CD8-positive, alpha-beta memory T cell (primary cell): ENCODE results near the gene CHAC1. TPM values are rescaled to one million over a fixed set of nuclear protein-coding genes. Genes with fewer than 3 reads are reported as not detected.

ENCODE experiments used
- CTCF ChIA-PET: fragments of 350-600 bp; sonication (Branson Sonifier 250); formaldehyde crosslinking; loops from one replicate; lab custom pipeline; 2021; ENCODE audit warnings: antibody characterized with exemption; lab: Charles Lee
- POLR2A ChIA-PET: fragments of 350-600 bp; sonication (Branson Sonifier 250); formaldehyde crosslinking; loops from one replicate; lab custom pipeline; 2021; ENCODE audit warnings: antibody characterized with exemption; lab: Charles Lee
- DNase-seq, 5 donors: peaks; one replicate each; pipeline versions ENCODE4 v3.0.0 to v3.0.0-alpha.2; 2020 to 2022; ENCODE audit warnings: mixed read lengths in 1 of 5
- H3K27ac ChIP-seq: one replicate; pipeline ENCODE4 v1.7.0; 2013; ENCODE audit warnings: low read depth, mild to moderate bottlenecking, low read length, moderate library complexity
- H3K27me3 ChIP-seq: 2 replicates; pipeline ENCODE4 v1.7.0; 2013; ENCODE audit warnings: low read length, mild to moderate bottlenecking; ENCODE audit not compliant: insufficient read depth, poor library complexity, severe bottlenecking
- H3K36me3 ChIP-seq: 2 replicates; pipeline ENCODE4 v1.7.0; 2013; ENCODE audit warnings: mild to moderate bottlenecking, low read length, moderate library complexity; ENCODE audit not compliant: insufficient read depth
- H3K4me1 ChIP-seq: 2 replicates; pipeline ENCODE4 v1.7.0; 2013; ENCODE audit warnings: mild to moderate bottlenecking, low read length, moderate library complexity; ENCODE audit not compliant: insufficient read depth
- H3K4me3 ChIP-seq: 2 replicates; pipeline ENCODE4 v1.7.0; 2013; ENCODE audit warnings: mild to moderate bottlenecking, low read length
- H3K9me3 ChIP-seq: 2 replicates; pipeline ENCODE4 v1.7.0; 2013; ENCODE audit warnings: mild to moderate bottlenecking, low read length
- H3K27ac Mint-ChIP-seq, 8 donors: one replicate each; pipeline ENCODE4 v1.8.0; 2020 to 2021; ENCODE audit warnings: mixed read lengths in 8 of 8, mild to moderate bottlenecking in 6 of 8, inconsistent platforms in 3 of 8, moderate library complexity in 3 of 8
- H3K27me3 Mint-ChIP-seq, 2 donors: one replicate each; pipeline ENCODE4 v1.8.0; 2020 to 2021; ENCODE audit warnings: mixed read lengths in 2 of 2, mild to moderate bottlenecking in 1 of 2, moderate library complexity in 1 of 2
- H3K36me3 Mint-ChIP-seq, 3 donors: one replicate each; pipeline ENCODE4 v1.8.0; 2020 to 2021; ENCODE audit warnings: mixed read lengths in 3 of 3, inconsistent platforms in 1 of 3, mild to moderate bottlenecking in 1 of 3
- H3K4me1 Mint-ChIP-seq, 3 donors: one replicate each; pipeline ENCODE4 v1.8.0; 2020 to 2021; ENCODE audit warnings: mixed read lengths in 3 of 3, inconsistent platforms in 1 of 3, mild to moderate bottlenecking in 1 of 3
- H3K4me3 Mint-ChIP-seq, 7 donors: one replicate each; pipeline ENCODE4 v1.8.0; 2020 to 2021; ENCODE audit warnings: mixed read lengths in 7 of 7, mild to moderate bottlenecking in 6 of 7, moderate library complexity in 4 of 7, inconsistent platforms in 2 of 7
- H3K9me3 Mint-ChIP-seq, 5 donors: one replicate each; pipeline ENCODE4 v1.8.0; 2020 to 2022; ENCODE audit warnings: mixed read lengths in 5 of 5, mild to moderate bottlenecking in 3 of 5, moderate library complexity in 2 of 5, inconsistent platforms in 1 of 5
- polyA plus RNA-seq: library from polyadenylated mRNA; unstranded; fragments of 300-500 nt; fragmentation: Illumina TruSeq; gene quantifications from one replicate; pipeline ENCODE4 v1.2.3, GENCODE V29; 2021
- total RNA-seq, 2 experiments: library from RNA; stranded (reverse); gene quantifications; one replicate each; pipeline ENCODE4 v1.2.3, GENCODE V29; 2021

Gene CHAC1
- total and polyA plus RNA-seq, 3 experiments from 2014 or later: 15.1 to 16.7 TPM; not detected in 1

GRCh38 chr15:40929660-40930429, 23.4 kb upstream of the CHAC1 start:
- Mint-ChIP-seq H3K36me3 (no peaks in the 10 kb centered on the region), H3K9me3 (no peaks in the 10 kb centered on the region), H3K27me3 (peaks cover 53 to 65% of the 10 kb centered on the region in 2 donors), H3K4me3 (peak overlapping the region; percentile 69 to 92 (median 82)), H3K27ac (no peak overlapping the region), H3K4me1 (peaks cover 36 to 68% (median 41%) of the 10 kb centered on the region in 3 donors)
- H3K9me3 ChIP-seq: no peaks in the 10 kb centered on the region
- H3K36me3 ChIP-seq: no peaks in the 10 kb centered on the region
- no peak overlapping the region for H3K27ac ChIP-seq
- peak overlapping the region; percentile 67 for H3K4me3 ChIP-seq
- ChIA-PET POLR2A (interaction anchor here (1.2 to 2.4 kb wide), 2 partner anchors 11 to 12 kb away, joined by 4 to 8 read pairs; no protein-coding TSS in a partner anchor), CTCF (interaction anchor here (0.6 to 2.5 kb wide), 9 partner anchors 8 to 256 kb away, joined by 3 to 15 read pairs (median 5); partner anchors contain the start of gene CHAC1)
- no peak for DNase-seq
- H3K27me3 ChIP-seq: peaks cover 48% of the 10 kb centered on the region
- H3K4me1 ChIP-seq: peaks cover 37% of the 10 kb centered on the region

GRCh38 chr15:40930430-40931299, 22.6 kb upstream of the CHAC1 start:
- peak in 1 of 5 donors; percentile 41 for DNase-seq
- Mint-ChIP-seq H3K4me1 (peaks cover 36 to 61% (median 37%) of the 10 kb centered on the region in 3 donors), H3K4me3 (peak overlapping the region; percentile 62 to 92 (median 76)), H3K9me3 (no peaks in the 10 kb centered on the region), H3K27me3 (peaks cover 49 to 59% of the 10 kb centered on the region in 2 donors), H3K27ac (peak overlapping the region in 1 of 8 donors; percentile 57), H3K36me3 (no peaks in the 10 kb centered on the region)
- Histone ChIP-seq H3K36me3 (no peaks in the 10 kb centered on the region), H3K4me3 (peak overlapping the region; percentile 28), H3K4me1 (peaks cover 37% of the 10 kb centered on the region), H3K27me3 (peaks cover 47% of the 10 kb centered on the region), H3K27ac (no peak overlapping the region), H3K9me3 (no peaks in the 10 kb centered on the region)
- ChIA-PET CTCF (interaction anchor here (0.6 to 2.5 kb wide), 9 partner anchors 8 to 255 kb away, joined by 3 to 7 read pairs (median 4); partner anchors contain the start of gene CHAC1), POLR2A (interaction anchor here (0.7 to 1.2 kb wide), 2 partner anchors 10 to 1006 kb away, joined by 4 to 5 read pairs; no protein-coding TSS in a partner anchor)

- peaks cover 33% of the 10 kb centered on the region for H3K4me1 ChIP-seq
- ChIA-PET POLR2A (interaction anchor here (1.2 kb wide), 1 partner anchor 9 kb away, joined by 4 read pairs; no protein-coding TSS in a partner anchor), CTCF (interaction anchor here (0.7 to 2.5 kb wide), 8 partner anchors 9 to 31 kb away, joined by 3 to 7 read pairs (median 4); partner anchors contain the start of gene CHAC1)
- H3K27ac Mint-ChIP-seq: no peak overlapping the region
- H3K4me3 Mint-ChIP-seq: peak overlapping the region; percentile 61 to 85 (median 69)
- H3K27me3 Mint-ChIP-seq: peaks cover 46 to 52% of the 10 kb centered on the region in 2 donors
- H3K4me1 Mint-ChIP-seq: peaks cover 32 to 53% (median 34%) of the 10 kb centered on the region in 3 donors
- no peaks in the 10 kb centered on the region for H3K36me3 ChIP-seq
- H3K4me3 ChIP-seq: no peak overlapping the region
- H3K27ac ChIP-seq: no peak overlapping the region
- H3K27me3 ChIP-seq: peaks cover 39% of the 10 kb centered on the region
- H3K36me3 Mint-ChIP-seq: no peaks in the 10 kb centered on the region
- no peak for DNase-seq
- no peaks in the 10 kb centered on the region for H3K9me3 Mint-ChIP-seq
- H3K9me3 ChIP-seq: no peaks in the 10 kb centered on the region
Measured at GRCh38 chr15:40931300-40932142, 21.8 kb upstream of the CHAC1 start.

GRCh38 chr15:40932156-40932555, 21.1 kb upstream of the CHAC1 start:
- peaks cover 27% of the 10 kb centered on the region for H3K4me1 ChIP-seq
- Mint-ChIP-seq H3K27ac (no peak overlapping the region), H3K27me3 (peaks cover 43 to 46% of the 10 kb centered on the region in 2 donors), H3K36me3 (no peaks in the 10 kb centered on the region), H3K9me3 (no peaks in the 10 kb centered on the region), H3K4me3 (peak overlapping the region in 3 of 7 donors; percentile 5 to 51 (median 20)), H3K4me1 (peaks cover 27 to 46% (median 28%) of the 10 kb centered on the region in 3 donors)
- no peak for DNase-seq
- no peaks in the 10 kb centered on the region for H3K9me3 ChIP-seq
- H3K36me3 ChIP-seq: no peaks in the 10 kb centered on the region
- H3K4me3 ChIP-seq: no peak overlapping the region
- no peak overlapping the region for H3K27ac ChIP-seq
- ChIA-PET POLR2A (no interaction called here), CTCF (interaction anchor here (0.7 to 2.5 kb wide), 5 partner anchors 10 to 29 kb away, joined by 3 to 7 read pairs (median 5); partner anchors contain the start of gene CHAC1)
- H3K27me3 ChIP-seq: peaks cover 33% of the 10 kb centered on the region

- no peak overlapping the region for H3K27ac Mint-ChIP-seq
- H3K4me1 ChIP-seq: peaks cover 25% of the 10 kb centered on the region
- ChIA-PET POLR2A (no interaction called here), CTCF (interaction anchor here (1.3 to 1.7 kb wide), 2 partner anchors 9 to 17 kb away, joined by 4 to 5 read pairs; no protein-coding TSS in a partner anchor)
- H3K4me3 ChIP-seq: no peak overlapping the region
- H3K36me3 ChIP-seq: no peaks in the 10 kb centered on the region
- peaks cover 25% of the 10 kb centered on the region for H3K27me3 ChIP-seq
- no peak overlapping the region for H3K27ac ChIP-seq
- no peaks in the 10 kb centered on the region for H3K9me3 ChIP-seq
- peaks cover 24 to 43% (median 26%) of the 10 kb centered on the region in 3 donors for H3K4me1 Mint-ChIP-seq
- no peaks in the 10 kb centered on the region for H3K36me3 Mint-ChIP-seq
- H3K4me3 Mint-ChIP-seq: no peak overlapping the region
- no peak for DNase-seq
- H3K9me3 Mint-ChIP-seq: no peaks in the 10 kb centered on the region
- peaks cover 40 to 43% of the 10 kb centered on the region in 2 donors for H3K27me3 Mint-ChIP-seq
Measured at GRCh38 chr15:40932649-40933516, 20.4 kb upstream of the CHAC1 start.

GRCh38 chr15:40933517-40933902, 19.8 kb upstream of the CHAC1 start:
- Mint-ChIP-seq H3K4me1 (peaks cover 24 to 39% (median 25%) of the 10 kb centered on the region in 3 donors), H3K27ac (no peak overlapping the region), H3K9me3 (no peaks in the 10 kb centered on the region), H3K4me3 (no peak overlapping the region), H3K36me3 (no peaks in the 10 kb centered on the region), H3K27me3 (peaks cover 37 to 43% of the 10 kb centered on the region in 2 donors)
- ChIA-PET POLR2A (no interaction called here), CTCF (interaction anchor here (1.3 kb wide), 1 partner anchor 9 kb away, joined by 5 read pairs; no protein-coding TSS in a partner anchor)
- no peak for DNase-seq
- Histone ChIP-seq H3K9me3 (no peaks in the 10 kb centered on the region), H3K4me1 (peaks cover 24% of the 10 kb centered on the region), H3K27me3 (peaks cover 23% of the 10 kb centered on the region), H3K4me3 (no peak overlapping the region), H3K36me3 (no peaks in the 10 kb centered on the region), H3K27ac (no peak overlapping the region)
